ENCODE results near the gene TMEM38B.

TMEM38B gene

GRCh38 chr9:105681313-105681712, 13.0 kb upstream of the TMEM38B start:
- in situ Hi-C loops (cut with MboI; ENCODE audit: low sequenced_read_pairs) = no loop called here

DNA sequence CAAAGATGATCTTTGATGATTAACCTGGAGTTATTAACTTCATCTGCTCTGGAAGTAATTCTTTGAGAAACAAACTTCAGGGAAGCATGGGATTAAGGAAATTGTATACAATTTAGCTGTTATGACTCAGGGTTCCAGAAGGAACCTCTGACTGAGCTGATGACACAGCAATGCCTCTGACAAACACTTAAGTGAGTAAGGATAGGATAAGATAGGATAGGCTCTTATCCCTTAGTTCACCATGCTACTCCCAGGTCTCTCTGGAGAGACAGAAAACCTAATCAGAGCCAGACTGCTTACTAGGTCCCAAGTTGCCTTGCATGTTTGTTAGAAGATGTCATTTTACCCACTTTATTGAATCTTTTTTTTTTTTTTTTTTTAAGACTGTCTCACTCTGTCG, 12.6 kb upstream of the TMEM38B start:
- in situ Hi-C loops (cut with MboI; ENCODE audit: low sequenced_read_pairs) = no loop called here

GRCh38 chr9:105683688-105684275, 10.6 kb upstream of the TMEM38B start:
- in situ Hi-C loops (cut with MboI; ENCODE audit: low sequenced_read_pairs) = no loop called here

DNA sequence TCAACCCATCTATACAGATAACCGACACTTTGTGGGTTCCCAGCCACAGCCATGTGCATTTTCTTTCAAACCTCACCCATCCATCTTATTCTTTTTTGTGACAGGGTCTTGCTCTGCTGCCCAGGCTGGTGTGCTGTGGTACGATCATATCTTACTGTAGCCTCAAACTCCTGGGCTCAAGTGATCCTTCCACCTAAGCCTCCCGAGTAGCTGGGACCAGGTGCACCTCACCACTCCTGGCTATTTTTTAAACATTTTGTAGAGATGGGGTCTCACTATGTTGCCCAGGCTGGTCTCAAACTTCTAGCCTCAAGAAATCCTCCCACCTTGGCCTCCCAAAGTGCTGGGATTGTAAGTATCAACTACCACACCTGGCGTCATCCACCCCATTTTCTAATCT, 7.4 kb upstream of the TMEM38B start:
- in situ Hi-C loops (cut with MboI; ENCODE audit: low sequenced_read_pairs) = no loop called here

- in situ Hi-C loops (cut with MboI; ENCODE audit: low sequenced_read_pairs) = no loop called here
These were observed 3.6 kb upstream of the TMEM38B start for GRCh38 chr9:105690742-105691141.

GRCh38 chr9:105693435-105694189, 729 bp upstream of the TMEM38B start:
- in situ Hi-C loops (cut with MboI; ENCODE audit: low sequenced_read_pairs) = no loop called here

- in situ Hi-C loops (cut with MboI; ENCODE audit: low sequenced_read_pairs) = no loop called here
These were observed 674 bp downstream of the TMEM38B start for GRCh38 chr9:105694848-105695581.

- in situ Hi-C loops (cut with MboI; ENCODE audit: low sequenced_read_pairs) = no loop called here
These were observed 2.0 kb downstream of the TMEM38B start for GRCh38 chr9:105696219-105696793.

DNA sequence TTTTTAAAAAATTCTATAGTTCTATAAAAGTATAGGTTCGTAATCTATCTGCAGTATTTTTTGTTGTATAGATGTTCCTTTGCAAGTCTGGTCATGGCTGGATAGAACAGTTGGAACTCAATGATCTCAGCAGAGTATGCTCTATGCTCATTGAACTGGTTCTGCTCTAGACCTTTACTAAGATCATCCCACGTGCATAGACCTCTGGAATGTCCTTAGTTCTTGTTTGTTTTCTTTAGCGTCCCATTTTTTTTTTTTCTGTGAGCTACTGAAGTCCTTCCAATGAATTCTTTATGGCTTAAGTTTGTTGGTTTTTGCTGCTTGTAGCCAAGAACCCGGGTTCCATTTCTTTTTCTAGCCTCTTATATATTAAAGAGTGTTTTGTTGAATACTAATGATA, 3.5 kb downstream of the TMEM38B start:
- in situ Hi-C loops (cut with MboI; ENCODE audit: low sequenced_read_pairs) = no loop called here

DNA sequence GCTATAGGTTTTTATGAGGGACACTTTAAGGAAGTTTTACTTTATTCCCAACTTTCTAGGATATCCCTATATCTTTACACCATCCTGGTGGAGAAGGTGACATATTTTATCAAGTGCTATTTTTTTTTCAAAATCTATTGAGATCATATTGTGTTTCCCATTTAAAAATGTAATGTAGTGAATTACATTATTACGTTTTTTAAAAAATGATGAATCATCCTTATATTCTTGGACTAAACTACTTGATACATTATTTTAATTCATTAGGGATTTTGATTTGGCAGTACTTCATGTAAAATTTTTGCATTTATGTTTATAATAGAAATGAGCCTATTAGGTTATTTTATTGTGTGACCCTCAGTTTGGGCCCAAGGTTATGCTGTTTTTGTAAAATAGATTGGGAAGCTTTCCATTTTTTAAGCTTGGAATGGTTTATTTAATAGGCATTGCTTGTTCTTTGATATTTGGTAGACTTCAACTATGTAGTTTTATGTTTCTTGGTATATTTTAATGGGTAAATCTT, 4.1 kb downstream of the TMEM38B start:
- in situ Hi-C loops (cut with MboI; ENCODE audit: low sequenced_read_pairs) = no loop called here

- in situ Hi-C loops (cut with MboI; ENCODE audit: low sequenced_read_pairs) = loop anchor here (25.0 kb wide), 1 partner anchor 538 kb away; no protein-coding TSS in a partner anchor
These were observed 6.3 kb downstream of the TMEM38B start for GRCh38 chr9:105700668-105701067.

DNA sequence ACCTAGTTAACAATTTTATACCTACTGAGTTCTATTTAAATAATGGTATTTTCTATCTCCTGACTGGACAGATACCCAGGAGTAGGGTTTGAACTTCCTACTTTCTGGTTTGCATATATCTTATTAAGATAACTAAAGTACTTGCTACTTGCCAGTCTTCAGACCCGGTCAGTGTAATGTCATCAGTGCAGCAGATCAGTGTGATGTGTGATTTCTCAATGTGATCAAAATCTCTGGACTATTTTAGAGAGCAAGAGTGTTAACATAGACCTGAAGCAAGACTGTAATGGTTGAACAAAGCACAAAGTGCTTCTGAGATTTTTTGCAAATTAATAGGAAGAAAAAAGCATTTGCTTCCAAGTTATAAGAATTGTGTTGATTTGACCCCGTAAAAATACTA, 6.8 kb downstream of the TMEM38B start:
- in situ Hi-C loops (cut with MboI; ENCODE audit: low sequenced_read_pairs) = loop anchor here (25.0 kb wide), 1 partner anchor 539 kb away; no protein-coding TSS in a partner anchor

DNA sequence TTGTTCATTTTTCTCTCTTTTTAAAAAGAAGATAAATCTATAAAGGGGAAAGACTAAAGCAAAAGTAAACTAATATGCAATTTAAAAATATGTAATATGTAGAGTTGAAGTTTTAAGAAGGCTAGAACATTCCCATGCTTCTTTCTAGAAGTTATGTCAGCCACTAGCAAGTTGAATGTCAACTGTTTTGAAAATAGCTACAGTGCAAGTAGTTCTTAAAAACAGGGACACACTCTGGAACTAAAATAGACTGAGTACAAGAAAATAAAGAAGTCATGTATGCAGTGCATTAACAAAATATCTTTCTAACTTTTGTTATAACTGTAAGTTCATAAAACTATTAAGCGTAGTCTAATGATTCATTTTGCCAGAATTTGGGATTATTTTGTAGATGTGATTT, 7.9 kb downstream of the TMEM38B start:
- in situ Hi-C loops (cut with MboI; ENCODE audit: low sequenced_read_pairs) = loop anchor here (25.0 kb wide), 1 partner anchor 540 kb away; no protein-coding TSS in a partner anchor

DNA sequence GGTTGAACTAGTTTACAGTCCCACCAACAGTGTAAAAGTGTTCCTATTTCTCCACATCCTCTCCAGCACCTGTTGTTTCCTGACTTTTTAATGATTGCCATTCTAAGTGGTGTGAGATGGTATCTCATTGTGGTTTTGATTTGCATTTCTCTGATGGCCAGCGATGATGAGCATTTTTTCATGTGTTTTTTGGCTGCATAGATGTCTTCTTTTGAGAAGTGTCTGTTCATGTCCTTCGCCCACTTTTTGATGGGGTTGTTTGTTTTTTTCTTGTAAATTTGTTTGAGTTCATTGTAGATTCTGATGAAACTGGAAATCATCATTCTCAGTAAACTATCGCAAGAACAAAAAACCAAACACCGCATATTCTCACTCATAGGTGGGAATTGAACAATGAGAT, 9.3 kb downstream of the TMEM38B start:
- in situ Hi-C loops (cut with MboI; ENCODE audit: low sequenced_read_pairs) = loop anchor here (25.0 kb wide), 1 partner anchor 541 kb away; no protein-coding TSS in a partner anchor

DNA sequence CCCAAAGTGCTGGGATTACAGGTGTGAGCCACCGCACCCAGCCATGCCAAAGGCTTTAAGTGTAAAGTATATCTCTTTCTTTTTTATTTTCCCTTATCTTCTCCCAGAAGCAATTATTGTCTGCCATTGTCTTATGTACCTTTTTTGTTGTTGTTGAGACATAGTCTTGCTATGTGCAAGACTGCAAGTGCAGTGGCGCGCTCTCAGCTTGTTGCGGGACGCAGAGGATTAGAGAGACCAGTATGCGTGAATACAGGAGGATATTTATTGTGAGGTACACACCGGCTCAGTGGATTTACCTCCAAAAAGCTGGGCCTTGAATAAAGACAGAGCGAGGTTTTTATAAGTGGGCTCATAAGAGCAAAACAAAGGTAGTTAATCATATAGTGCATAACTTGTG, 11.8 kb downstream of the TMEM38B start:
- in situ Hi-C loops (cut with MboI; ENCODE audit: low sequenced_read_pairs) = loop anchor here (25.0 kb wide), 1 partner anchor 544 kb away; no protein-coding TSS in a partner anchor

DNA sequence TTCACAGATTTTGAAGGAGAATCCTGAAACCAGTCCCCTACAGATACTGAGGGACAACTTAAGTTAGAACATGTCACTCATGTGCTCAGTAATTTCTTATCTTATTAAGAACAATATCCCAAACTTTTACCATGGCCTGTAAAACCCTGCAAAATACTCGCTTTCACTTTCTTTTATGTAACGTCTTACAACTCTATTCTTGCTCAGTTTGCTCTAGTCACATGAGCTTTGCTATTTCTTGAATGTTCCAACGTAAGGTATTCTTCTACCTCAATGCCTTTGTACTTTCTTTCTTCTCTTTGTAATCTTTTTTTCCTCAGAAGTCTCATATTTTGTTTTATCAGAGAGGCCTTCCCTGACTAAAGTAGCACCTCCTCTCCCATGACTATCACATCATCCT, 14.1 kb downstream of the TMEM38B start:
- in situ Hi-C loops (cut with MboI; ENCODE audit: low sequenced_read_pairs) = loop anchor here (25.0 kb wide), 1 partner anchor 546 kb away; no protein-coding TSS in a partner anchor

- in situ Hi-C loops (cut with MboI; ENCODE audit: low sequenced_read_pairs) = loop anchor here (25.0 kb wide), 1 partner anchor 548 kb away; no protein-coding TSS in a partner anchor
These were observed 16.3 kb downstream of the TMEM38B start for GRCh38 chr9:105710638-105711037.

- in situ Hi-C loops (cut with MboI; ENCODE audit: low sequenced_read_pairs) = loop anchor here (25.0 kb wide), 1 partner anchor 550 kb away; no protein-coding TSS in a partner anchor
These were observed 17.5 kb downstream of the TMEM38B start for GRCh38 chr9:105711867-105712266.

- in situ Hi-C loops (cut with MboI; ENCODE audit: low sequenced_read_pairs) = loop anchor here (25.0 kb wide), 1 partner anchor 550 kb away; no protein-coding TSS in a partner anchor
These were observed 18.0 kb downstream of the TMEM38B start for GRCh38 chr9:105712297-105712696.

- in situ Hi-C loops (cut with MboI; ENCODE audit: low sequenced_read_pairs) = loop anchor here (25.0 kb wide), 1 partner anchor 550 kb away; no protein-coding TSS in a partner anchor
These were observed 18.4 kb downstream of the TMEM38B start for GRCh38 chr9:105712773-105713172.

All from HL-60/S4 (cell line).